Testis (tissue), 2 donors: ENCODE results near the gene UVRAG.

Experiments used
- CTCF ChIP-seq, 3 experiments: fragments of 450-650 bp in 2 of 3; fragments of 200-600 bp in 1 of 3; sonication (generic) in 1 of 3; IDR thresholded peaks; one replicate each; pipeline ENCODE4 v1.5.1; 2016 to 2019; ENCODE audit warnings: antibody characterized with exemption in 3 of 3, mild to moderate bottlenecking in 2 of 3, moderate library complexity in 1 of 3
- POLR2A ChIP-seq: fragments of 450-650 bp; IDR thresholded peaks from one replicate; pipeline ENCODE4 v1.6.1; 2017; ENCODE audit warnings: antibody characterized with exemption, mild to moderate bottlenecking, moderate library complexity

GRCh38 chr11:75858613-75859012 is 43.6 kb downstream of the UVRAG start:
- TF ChIP-seq CTCF (IDR thresholded peaks at IDR 0.05), result no peak
- no peak for TF ChIP-seq POLR2A
